SW 1271 (cell line): ENCODE results near the gene NDE1.
"Not testable (repeated sequence)": the region's sequence is repeated elsewhere in the genome, so short reads cannot be mapped to it uniquely, and the experiment has no call there.

Source experiments
- DNase-seq, 2 experiments: peaks; one replicate each; lab custom pipeline; 2025; lab: John Stamatoyannopoulos, UW

NDE1 gene, protein sequence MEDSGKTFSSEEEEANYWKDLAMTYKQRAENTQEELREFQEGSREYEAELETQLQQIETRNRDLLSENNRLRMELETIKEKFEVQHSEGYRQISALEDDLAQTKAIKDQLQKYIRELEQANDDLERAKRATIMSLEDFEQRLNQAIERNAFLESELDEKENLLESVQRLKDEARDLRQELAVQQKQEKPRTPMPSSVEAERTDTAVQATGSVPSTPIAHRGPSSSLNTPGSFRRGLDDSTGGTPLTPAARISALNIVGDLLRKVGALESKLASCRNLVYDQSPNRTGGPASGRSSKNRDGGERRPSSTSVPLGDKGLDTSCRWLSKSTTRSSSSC

GRCh38 chr16:15650019-15650697 is at the start of gene NDE1:
NDE1 (plus strand) TSS chr16:15650245; CDS start chr16:15664779, 14,534 bp downstream.
- DNase-seq: peak; percentile 42 to 71

DNA sequence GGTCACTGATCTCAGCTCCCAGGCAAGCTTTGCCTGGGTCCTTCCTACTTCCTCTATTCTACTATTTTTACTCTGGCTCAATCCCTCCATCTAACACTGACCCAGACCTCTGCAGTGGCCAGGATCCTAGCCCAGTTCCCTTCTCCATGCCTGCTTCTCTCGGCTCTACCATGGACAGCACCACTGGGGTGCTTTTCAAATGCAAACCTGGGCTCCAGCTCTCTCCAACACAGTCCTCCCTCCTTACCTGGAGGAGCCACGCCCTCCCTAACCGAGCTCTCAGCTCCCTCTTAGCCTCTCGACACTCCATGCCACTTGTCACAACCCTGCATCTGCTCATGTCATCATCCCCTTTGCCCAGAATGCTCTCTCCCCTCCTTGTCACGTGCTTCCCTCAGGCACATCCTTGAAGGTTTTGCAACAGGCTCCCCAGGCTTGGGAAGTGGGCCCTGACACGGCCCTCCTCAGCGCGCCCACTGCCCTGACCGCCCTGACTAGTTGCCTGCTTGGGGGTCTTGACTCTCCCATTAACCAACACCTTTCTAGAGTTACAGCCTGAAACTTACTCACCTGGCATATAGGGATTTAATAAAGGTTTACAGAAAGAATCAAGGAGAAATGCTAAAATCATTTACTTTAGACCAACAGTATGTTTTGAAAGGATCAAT is 48.7 kb upstream of the NDE1 start:
- DNase-seq: no peak

DNA sequence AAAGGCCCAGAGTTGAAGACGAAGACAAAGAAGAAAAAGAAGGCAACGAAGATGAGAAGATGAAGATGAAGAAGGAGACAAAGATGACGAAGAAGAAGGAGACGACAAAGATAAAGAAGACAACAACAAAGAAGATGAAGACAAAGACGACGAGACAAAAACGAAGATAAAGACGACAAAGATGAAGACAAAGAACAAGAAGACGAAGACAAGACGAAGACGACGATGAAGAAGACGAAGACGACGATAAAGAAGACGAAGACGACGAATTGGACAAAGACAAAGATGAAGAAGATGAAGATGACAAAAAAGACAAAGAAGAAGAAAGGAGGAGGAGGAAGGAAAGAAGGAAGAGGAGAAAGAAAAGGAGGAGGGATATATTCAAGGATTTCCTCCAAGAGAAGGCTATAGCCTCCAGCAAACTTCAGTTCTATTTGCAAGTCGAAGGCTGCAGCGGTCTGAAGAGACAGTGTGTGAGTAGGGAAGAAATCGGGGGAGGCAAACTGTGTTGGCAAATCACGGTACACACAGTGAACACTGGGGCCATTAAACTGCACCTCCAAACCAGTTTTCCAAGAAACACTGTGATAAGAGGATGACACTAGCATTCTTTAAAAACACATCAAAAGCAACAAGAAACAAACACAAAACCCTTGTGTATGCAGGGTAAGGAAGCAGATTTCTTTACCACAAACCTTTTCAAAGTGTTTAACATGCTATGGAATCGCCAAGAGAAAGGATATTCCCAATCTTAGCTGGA is 47.6 kb upstream of the NDE1 start:
- no peak for DNase-seq

DNA sequence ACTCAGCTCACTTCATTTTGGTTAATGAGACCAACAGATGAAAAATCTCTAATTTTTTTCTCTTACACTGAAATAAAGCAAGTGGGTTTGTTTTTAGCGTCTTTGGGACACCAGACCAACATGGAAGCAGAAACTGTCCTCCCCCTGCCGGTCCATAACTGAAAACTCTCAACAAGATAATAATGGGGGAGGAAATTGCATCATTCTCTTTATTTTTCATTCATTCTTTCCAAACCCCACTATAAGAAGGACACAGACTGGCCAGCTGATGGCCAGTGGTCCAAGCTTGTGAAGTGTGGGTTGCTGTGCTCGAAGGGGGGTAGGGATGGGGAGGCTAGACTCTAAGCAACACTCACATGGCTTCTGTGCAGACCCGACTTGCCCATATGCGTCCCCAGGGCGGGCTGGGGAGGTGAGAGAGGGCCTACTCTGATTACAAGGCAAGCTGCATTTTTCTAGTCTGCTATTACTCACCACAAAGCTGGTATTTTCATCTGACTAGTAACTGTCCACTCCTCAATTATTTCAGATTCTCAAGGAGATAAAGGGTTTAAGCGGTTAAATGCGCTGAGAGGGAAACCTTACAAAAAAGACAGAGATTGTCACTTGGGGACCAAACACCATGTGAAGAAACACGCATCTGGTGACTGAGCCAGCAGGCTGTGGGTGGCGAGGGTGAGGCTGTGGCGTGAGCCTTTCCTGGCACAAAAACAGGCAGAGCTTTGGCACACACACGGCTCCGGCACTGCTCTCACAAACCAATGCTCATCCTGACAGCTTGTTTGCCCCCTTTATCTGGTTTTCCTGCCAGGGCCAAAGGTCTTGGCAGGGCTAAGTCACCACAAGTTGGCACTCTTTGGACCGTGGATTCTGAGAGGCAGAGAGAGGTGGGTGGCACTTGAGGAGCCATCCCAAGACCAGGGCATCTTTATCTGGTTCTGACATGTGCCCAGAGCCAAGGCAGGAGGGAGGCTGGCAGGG is 45.3 kb upstream of the NDE1 start:
- no peak for DNase-seq

DNA sequence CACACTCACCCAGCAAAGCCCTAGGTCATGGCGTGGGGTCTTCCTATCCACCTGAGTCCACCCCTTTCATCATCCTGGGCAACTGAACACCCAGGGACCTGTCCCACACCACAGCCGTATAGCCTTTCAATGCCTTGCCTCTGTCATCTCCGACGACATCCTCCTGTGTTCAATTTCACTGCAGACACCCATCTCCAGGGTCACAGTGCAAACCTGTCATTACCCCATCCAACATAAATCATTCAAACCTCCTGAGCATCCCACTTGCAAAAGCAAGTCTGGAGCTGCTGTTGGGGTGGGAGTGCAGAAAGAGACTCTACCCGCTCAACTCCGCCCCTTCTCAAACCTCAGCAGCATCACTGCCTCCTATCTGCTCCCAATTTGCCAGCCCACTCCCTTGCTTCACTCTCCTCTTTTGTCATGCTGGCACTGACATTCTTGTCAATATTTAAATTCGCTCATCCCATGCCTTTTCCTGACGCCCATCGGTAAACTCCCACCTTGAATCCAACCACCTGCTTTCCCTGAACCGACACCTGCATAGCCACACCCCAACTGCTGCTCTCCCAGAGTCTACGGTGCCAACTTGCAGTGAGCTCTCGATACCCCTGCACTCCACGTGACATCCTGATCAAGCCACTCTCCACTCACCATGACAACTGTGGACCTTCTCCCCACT is 44.1 kb upstream of the NDE1 start:
- DNase-seq: no peak

DNA sequence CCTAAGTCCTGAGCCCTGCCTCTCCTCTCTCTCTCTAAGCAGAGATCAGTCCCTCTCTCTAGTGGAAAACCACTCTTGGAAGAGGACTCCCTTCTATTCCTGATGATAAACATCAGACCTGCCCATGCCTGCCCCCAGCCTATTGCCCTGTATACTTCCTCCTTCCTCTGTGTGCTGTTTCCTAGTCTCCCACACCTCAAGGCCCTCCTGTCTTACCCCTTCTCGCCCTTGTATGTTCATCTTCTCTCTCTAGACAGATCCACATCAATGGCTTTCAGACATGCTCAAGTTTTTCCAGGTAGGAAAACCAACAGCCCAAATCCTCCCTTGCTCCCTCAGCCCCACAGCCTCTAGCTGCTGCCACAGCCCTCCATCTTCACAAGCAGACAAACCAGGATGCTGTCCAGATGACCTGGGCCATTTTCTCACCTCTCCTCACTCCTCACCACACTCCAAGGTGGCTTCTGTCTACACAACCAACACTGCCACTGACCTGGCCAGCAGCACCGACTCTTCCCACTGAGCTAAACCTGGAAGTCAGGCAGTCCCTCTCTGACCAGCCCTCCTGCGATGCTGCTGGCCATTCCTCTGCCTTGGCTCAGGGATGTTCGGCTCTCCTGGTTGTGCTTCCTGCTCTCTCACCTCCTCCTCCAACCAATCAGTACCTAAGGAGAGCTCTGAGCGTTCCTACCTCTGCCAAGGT is 43.4 kb upstream of the NDE1 start:
- DNase-seq: no peak

- DNase-seq: not testable (repeated sequence)
Measured at GRCh38 chr16:15607221-15607699, 42.8 kb upstream of the NDE1 start.

DNA sequence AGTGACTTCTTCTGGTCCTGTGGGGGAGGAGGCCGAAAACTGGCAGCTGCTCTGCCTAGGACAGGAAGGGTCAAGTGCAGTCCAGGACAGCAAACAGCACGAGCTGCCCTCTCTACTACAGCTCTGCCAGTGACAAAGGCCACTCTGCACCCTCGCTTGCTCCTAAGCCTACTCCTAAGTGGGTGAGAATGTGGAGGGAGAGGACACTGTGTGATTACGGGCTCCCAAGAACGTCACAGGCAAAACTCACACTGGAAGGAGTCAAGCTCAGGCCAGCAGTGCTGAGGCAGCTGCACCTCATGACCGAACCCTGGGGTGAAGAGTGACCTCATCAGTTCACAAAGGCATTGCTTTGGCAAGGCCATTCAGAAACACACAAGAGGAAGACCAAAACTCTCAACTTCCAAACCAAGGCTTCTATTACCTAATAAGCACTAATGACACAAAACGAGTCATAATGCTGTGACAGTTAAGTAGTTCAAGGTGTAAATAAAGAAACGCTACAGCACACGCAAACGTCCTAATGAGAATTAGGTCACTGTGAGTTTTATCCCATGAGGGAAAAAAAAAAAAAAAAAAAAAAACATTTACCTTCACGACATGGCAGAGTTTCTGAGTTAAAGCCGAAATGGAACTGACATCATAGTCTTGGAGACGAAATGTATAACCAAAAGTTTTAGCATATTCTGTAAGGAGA is 42.2 kb upstream of the NDE1 start:
- DNase-seq: no peak

DNA sequence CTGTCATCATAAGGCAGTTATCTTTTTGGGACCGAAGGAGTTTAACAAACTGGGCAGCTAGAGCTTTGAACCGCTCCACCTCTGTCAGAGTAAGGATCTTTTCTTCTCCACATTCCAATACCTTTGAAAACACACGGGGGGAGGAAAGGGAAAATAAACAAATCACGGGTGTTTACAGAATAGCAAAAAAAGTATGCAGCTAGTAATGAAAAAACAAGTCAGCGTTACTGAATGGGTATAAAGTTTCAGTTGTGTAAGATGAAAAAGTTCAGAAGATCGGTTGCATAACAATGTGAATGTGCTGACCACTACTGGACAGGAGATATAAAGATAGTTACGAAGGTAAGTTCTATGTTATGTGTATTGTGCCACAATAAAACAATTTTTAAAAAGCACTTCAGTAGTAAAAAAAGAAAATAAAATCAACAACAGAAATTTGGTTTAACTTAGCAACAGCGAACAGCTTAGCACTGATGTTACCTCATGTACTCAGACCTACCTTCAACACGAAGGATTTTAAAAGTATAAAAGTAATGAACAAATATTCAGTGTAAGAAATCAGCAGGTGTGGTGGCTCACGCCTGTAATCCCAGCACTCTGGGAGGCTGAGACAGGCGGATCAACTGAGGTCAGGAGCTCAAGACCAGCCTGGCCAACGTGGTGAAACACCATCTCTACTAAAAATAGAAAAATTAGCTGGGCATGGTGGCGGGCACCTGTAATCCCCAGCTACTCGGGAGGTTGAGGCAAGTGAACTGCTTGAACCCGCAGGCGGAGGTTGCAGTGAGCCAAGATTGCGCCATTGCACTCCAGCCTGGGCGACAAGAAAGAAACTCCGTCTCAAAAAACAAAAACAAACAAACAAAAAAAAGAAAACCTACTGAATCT is 41.4 kb upstream of the NDE1 start:
- no peak for DNase-seq

- no peak for DNase-seq
Measured at GRCh38 chr16:15609286-15609649, 40.8 kb upstream of the NDE1 start.

- DNase-seq: no peak
Measured at GRCh38 chr16:15610369-15610871, 39.6 kb upstream of the NDE1 start.

GRCh38 chr16:15611610-15612009 is 38.4 kb upstream of the NDE1 start:
- DNase-seq: no peak

DNA sequence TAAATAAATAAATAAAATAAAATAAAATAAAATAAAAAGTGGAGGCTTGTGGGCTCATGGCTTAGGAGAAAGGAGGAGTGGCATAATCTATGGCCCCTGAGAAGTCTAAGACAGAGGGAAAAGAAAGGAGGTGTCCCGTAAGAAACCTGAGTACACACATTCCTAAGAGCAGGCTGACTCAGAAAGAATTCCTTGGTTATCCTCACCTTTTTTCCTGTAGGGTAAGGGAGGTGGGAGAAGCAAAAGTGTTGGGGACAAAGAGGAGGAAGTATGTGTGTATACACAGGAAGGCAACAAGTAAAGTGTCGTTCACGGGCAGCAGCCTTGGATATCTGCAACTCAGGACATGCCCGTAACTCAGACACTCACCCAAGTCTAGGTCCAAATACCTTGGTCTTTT is 36.4 kb upstream of the NDE1 start:
- DNase-seq: no peak

DNA sequence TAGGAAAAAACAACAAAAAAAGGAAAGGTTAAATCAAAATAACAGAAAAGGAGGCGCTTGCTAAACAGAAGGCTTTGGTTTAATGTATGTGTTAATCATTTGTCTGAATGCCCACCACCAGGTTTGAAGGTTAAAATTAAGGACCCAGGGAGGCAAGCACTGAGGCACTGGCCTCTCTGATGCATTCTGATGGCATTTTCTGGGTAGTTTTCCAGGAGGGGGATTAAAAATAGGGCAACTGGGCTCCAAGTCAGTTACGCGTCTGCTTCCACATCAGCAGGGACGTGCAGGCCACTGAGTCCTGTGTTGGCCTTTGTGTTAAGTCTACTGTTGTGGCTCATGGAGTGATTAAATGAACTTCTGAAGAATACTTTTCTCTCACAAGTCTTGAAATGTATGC is 34.0 kb upstream of the NDE1 start:
- DNase-seq: no peak

GRCh38 chr16:15616475-15617165 is 33.4 kb upstream of the NDE1 start:
- DNase-seq: no peak

DNA sequence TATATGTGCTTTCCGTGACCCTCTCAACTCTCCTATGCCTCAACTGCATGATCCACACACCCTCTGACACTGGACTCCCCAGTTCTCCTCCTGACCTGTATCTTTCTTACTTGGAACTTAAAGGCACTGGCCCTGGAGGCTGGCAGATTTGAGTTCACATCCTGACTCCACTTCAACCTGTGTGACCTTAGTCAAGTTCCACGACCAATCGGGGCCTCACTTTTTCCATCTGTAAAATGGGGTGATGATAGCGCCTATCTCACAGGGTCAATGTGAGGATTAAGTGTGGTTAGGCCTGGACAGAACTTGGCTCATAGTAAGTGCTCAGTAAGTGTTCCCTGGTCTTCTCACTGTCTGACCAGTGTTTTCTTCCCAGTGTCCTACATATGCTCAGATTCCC is 32.1 kb upstream of the NDE1 start:
- no peak for DNase-seq

- DNase-seq: no peak
Measured at GRCh38 chr16:15618392-15618791, 31.7 kb upstream of the NDE1 start.
